Activated T-cell treated with anti-CD3 and anti-CD28 coated beads for 24 hours (primary cell): Measurements from ENCODE around the gene ZFPL1.

ENCODE experiments used
- DNase-seq: peaks from one replicate; pipeline ENCODE4 v3.0.0-alpha.2; 2020; ENCODE audit warnings: low read depth

The ZFPL1 gene

GRCh38 chr11:65083834-65084597 lies at the start of gene ZFPL1, which contains the start of gene CDCA5:
Gene ZFPL1, plus strand, starts transcription at chr11:65084222. Its CDS starts 477 bp downstream, at chr11:65084699.
Gene CDCA5, minus strand, starts transcription at chr11:65084040. Its CDS starts 62 bp downstream, at chr11:65083978.
- DNase-seq: peak; percentile 94

- no peak for DNase-seq
Observed at GRCh38 chr11:65034423-65034822, 49.6 kb upstream of the ZFPL1 start.

DNA sequence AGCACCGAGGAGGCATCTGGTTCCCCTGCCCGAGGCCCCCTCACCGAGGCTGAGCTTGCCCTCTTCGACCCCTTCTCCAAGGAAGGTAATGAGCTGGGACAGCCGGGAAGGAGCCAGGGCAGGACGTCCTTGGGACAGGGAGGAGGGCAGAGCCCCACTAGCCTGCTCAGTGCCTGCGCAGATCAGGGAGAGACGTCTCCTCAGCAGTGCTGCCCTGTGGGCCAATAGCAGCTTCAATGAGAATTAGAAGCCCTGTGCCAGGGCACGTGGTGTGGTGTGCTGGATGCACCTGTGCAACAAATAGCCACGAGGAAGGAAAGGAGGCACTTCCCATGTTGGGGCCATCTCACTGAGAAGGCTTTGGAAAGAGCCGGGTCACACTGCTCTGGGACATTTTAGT lies 48.4 kb upstream of the ZFPL1 start:
- no peak for DNase-seq

DNA sequence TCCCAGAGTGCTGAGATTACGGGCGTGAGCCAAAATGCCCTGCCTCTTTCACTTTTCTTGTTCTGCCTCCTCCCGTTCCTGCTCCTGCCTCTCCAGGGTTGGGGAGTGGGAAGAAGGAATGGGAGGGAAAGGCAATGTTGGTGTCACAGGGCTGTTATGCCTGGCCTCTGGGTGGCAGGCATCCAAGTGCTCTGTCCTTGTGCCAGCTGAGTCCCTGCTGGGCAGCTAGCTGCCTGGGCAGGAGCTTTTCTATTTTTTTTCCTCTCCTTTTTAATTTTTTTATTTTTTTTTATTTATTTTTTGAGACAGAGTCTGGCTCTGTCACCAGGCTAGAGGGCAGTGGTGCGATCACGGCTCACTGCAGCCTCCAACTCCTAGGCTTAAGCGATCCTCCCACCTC lies 47.1 kb upstream of the ZFPL1 start:
- DNase-seq: no peak

DNA sequence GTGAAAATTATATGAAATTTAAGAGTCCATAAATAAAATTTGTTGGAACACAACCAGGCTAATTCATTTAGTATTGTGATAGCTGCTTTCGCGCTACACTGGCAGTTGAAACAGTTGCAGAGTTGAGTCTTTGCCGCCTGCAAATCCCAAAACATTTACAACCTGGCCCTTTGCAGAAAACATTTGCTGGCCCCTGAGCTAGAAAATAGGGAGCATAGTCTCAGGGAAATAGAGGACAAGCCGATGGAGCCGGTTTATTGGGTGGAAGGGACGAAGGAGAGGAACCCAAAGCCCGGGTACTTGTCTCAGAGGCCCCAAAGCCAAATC lies 43.5 kb upstream of the ZFPL1 start:
- no peak for DNase-seq

DNA sequence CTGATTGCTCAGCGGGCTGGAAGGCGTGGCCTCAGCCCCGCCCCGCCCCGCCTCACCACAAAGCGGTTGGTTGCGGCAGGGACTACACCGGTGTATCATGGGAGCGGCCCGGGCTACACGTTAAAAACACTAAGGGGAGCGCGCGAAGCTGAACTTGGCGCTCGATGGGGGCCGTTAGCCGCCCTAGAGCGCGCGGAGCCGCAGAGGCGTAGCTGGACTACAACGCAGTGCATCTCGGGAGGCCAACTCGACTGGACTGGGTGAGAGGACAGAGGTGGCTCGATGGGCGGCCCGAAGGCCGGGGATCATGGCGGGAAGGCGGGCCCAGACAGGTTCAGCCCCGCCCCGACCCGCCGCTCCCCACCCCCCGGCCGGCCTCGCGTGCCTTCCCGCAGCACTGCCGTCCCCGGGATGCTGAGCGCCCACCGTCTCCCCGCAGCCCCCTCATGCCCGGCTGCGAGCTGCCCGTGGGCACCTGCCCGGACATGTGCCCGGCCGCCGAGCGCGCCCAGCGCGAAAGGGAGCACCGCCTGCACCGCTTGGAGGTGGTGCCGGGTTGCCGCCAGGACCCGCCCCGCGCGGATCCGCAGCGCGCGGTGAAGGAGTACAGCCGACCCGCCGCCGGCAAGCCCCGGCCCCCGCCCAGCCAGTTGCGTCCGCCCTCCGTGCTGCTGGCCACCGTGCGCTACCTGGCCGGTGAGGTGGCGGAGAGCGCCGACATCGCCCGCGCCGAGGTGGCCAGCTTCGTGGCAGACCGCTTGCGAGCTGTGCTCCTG lies 43.0 kb upstream of the ZFPL1 start, which contains the start of gene SAC3D1:
Gene SAC3D1 (plus strand): TSS at position 364 of the 776 bp plus-strand sequence. CDS start 83 bp downstream, at position 447.
- DNase-seq: peak; percentile 85

- DNase-seq: no peak
Observed at GRCh38 chr11:65042891-65043290, 41.1 kb upstream of the ZFPL1 start.

DNA sequence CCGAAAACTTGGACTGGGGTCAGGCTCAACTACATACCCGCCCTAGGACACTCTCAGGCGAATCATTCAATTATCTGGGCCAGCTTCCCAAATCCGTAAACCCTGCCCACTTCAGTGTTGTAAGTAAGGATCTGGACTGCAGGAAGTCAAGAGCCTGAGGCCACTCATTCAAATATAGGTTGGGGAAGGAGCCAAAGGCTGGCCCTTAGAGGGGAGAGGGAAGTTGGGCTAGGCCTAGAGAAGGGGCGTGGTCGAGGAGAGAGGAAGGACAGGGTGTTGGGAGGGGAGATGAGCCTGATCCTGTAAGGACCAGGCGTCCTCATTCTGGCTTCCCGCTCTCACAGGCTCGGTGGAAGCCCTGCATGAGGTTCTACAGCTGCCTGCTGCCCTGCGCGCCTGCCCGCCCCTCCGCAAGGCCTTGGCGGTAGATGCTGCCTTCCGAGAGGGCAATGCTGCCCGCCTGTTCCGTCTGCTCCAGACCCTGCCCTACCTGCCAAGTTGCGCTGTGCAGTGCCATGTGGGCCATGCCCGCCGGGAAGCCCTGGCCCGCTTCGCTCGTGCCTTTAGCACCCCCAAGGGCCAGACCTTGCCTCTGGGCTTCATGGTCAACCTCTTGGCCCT lies 40.0 kb upstream of the ZFPL1 start:
- DNase-seq: no peak

DNA sequence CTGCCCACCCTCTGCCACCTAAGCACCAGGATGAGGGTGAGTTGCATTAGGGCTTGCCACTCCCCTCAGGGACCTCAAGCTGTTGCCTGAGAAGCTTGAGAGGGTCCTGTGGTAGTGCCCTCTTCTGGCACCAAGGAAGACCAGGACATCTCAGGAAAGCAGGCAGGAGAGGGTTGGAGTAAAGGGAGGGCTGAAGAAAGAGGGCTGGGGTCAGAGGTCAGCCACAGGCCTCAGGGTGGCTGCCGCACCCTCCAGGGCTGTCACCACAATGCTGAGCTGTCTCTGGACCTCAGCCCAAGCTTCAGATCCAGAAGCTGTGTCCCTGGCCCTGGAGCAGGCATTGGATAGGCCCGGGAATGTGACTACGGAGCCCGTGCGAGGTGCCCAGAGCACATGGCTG lies 39.0 kb upstream of the ZFPL1 start:
- no peak for DNase-seq

DNA sequence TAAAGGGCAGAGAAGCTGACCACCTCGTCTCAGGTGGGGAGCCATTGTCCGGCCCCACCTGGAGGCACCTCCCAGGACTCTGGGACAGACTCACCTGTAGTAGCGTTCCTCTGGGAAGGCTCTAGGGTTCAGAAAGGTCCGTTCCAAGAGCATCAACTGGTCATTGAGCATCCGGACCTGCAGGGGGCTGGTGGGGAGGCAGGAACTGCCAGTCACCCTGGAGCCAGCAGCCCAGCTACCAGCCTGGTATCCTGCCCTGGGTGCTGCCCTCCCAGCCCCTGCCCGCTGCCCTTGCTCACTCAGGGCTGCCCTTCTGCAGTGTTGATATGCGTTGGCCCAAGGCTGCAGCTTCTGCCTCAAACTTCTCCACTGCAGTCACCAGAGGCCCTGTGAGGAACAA lies 38.3 kb upstream of the ZFPL1 start:
- DNase-seq: no peak

DNA sequence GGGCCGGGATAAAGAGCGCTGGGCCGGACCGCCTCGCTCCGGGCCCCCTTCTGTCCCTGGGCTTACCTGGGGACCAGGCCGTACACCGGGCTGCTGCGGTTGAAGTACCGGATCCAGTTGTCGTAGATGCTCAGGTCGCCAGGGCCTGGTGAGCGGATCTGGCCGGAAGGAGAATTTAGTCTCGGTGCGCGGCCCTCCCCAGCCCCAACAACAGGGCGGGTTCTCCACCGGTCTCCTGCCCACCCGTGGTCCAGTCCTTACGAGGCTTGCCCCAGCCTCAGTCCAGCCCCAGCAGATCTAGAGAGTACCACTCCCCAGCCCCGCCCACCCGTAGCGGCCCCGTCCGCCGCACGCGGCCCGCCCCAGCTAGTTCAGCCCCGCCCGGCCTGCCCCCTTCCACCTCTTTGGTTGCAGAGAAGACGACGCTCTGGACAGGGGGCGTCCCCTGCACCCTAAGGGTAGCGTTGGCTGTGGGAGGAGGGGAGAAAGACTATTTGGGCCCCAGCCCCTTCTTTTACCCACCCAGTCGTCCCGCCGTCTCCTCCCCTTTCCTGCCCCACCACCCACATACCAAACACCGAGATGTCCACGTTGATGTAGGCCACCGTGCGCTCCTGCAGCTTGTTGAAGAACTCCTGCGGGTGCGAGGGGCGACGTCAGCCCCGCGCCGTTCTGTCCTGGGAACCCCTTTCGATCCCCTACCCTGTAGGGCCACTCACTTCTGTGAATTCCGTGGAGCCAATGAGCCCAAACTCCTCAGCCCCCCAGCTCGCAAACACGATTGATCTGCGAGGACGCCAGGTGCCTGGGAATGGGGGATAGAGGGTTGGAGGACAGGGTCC lies 36.2 kb upstream of the ZFPL1 start:
- DNase-seq: peak; percentile 13

DNA sequence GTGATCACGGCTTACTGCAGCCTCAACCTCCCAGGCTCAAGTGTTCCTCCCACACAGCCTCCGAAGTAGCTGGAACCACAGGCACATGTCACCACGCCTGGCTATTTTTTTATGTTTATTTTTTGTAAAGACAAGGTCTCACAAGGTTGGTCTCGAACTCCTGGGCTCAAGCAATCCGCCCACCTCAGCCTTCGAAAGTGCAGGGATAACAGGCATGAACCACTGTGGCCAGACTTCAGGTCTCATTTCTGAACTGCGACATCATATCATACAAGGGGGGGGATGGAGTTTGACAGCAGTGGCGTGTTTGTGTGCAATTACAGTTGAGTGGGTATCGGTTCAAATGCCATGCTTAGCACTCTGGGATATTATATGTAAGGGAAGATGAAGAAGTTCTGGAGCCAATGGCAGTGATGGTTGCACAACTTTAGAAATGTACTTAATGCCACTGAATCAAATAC lies 32.6 kb upstream of the ZFPL1 start:
- DNase-seq: no peak

GRCh38 chr11:65053827-65054508 lies 30.1 kb upstream of the ZFPL1 start:
- no peak for DNase-seq

DNA sequence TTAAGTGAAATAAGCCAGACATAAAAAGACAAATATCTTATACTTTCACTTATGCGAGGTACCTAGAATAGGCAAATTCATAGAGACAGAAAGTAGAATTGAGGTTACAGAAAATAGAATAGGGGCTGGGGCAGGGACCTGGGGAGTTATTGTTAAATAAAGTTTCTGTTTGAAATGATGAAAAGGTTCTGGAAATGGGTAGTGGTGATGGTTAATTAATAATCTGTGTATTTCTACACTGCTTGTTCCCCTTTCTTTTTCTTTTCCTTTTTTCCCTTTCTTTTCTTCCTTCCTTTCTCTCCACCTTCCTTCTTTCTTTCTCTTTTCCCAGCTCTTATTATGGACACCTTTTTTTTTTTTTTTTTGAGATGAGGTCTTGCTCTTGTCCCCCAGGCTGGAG lies 28.5 kb upstream of the ZFPL1 start:
- no peak for DNase-seq

DNA sequence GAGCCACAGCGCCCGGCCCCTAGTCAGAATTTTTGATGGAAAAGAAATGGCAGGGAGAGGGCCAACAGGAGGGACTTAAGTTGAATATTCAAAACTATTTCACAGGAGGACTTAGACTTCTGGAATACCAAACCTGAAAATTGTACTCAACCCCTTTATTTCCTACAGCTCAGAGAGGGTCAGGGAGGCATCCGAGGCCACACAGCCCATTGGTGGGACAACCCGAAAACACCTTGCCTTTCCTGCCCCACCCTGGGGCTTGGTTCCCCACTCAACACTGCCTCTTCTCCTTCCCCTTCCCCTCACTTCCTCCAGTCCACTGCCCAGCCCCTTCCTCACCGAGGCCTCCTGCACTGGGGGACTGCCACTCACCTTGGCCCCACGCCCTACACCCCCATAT lies 27.0 kb upstream of the ZFPL1 start:
- no peak for DNase-seq

GRCh38 chr11:65057526-65057925 lies 26.5 kb upstream of the ZFPL1 start:
- DNase-seq: no peak

DNA sequence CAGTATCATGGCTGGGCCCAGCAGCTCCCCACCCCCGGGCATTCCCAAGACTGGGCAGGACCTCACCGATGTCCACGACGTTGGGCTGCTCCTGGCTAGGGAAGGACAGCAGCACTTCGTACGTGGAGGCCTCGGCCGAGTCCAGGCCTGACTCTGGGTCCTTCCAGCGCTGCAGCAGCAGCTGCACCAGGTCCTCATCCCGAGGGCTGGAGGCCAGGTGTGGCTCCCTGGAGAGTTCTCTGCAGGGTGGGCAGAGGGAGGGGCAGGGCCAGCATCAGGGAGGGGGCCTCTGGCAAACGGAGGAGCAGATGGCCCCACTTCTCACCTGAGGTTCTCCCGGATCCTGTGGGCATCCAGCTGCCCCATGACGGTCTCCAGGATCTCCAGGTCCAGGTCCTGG lies 26.0 kb upstream of the ZFPL1 start:
- DNase-seq: no peak

- no peak for DNase-seq
Observed at GRCh38 chr11:65058419-65059054, 25.5 kb upstream of the ZFPL1 start, which contains the start of gene NAALADL1. Gene NAALADL1, minus strand, starts transcription at chr11:65058553. Its CDS starts 32 bp downstream, at chr11:65058521.

DNA sequence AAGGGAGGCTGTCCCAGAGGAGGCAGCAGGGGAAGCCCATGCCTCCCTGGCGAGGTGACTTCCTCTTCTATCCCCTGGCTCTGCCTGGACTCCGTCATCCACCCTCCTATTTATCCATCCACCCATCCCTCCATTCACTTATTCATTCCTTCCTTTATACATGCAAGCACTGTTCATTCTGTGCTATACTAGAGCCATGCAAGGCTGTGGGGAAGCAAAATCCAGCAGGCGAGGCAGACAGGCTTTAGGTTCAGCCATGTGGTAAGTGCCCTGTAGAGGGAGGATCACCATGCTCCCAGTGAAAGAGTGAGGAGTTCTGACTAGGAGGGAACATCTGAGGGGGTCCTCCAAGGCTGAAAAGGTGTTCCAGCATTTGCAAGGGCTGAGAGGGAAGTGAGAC lies 24.5 kb upstream of the ZFPL1 start:
- DNase-seq: no peak

DNA sequence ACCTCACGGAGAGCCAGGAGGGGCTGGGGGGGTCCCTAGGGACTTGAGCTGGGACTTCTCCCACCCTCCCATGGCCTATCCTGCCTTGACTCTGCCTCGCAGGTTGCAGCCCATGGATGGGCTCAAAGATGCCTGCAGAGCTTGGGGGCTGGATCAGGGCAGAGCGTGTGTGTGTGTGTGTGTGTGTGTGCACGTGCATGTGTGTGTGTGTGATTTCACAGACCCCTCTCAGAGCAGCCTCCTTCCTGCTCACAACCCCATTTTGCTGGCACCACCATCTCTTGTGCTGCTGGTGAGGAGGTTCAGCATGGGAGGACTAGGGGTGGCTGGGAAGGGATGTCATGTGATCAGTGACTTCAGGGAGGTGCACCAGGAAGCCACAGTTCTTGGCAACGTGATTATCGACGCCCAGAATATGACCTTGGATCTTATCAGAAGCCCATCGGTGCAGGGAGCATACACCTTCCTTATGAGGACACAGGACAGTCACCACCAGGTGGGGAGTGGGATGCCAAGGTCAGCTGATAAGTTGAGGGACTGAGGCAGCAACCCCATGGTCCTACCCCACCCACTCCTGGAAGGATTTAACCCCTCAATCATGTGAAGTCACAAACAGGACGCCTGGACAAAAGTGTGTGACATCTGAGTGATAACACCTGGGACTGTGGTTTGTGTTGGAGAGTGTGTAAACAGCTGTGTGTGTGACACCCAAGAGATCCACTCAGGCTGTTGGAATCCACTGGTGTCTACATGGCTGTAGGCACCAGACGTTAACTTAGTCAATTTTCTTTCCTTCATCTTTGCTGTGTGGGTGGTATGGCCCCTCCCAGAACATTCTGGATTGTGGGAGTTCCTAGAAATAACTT lies 23.8 kb upstream of the ZFPL1 start:
- DNase-seq: no peak
